Adrenal gland (tissue), 12 donors: ENCODE results near the gene TCF4. TPM values are rescaled to one million over a fixed set of nuclear protein-coding genes. Genes with fewer than 3 reads are reported as not detected.

Experiments used
- DNase-seq, 7 donors: peaks; one replicate each; pipeline ENCODE4 v3.0.0-alpha.2; 2019 to 2020
- H3K27ac ChIP-seq, 5 donors: fragments of 200-600 bp; sonication (generic) in 4 of 5; 1 replicate in 3 of 5; 2 replicates in 2 of 5; pipeline versions ENCODE4 v1.5.1 to v1.8.0; 2016 to 2020; ENCODE audit warnings: mild to moderate bottlenecking in 1 of 5
- H3K27me3 ChIP-seq: fragments of 200-600 bp; 2 replicates; pipeline ENCODE4 v1.8.0; 2021
- H3K36me3 ChIP-seq, 2 donors: fragments of 200-600 bp; replicated peaks in 1 of 2; 1 replicate in 1 of 2; 2 replicates in 1 of 2; pipeline versions ENCODE4 v1.5.1 to v1.8.0; 2018 to 2022
- H3K4me1 ChIP-seq, 2 donors: fragments of 200-600 bp; replicated peaks in 1 of 2; 1 replicate in 1 of 2; 2 replicates in 1 of 2; pipeline versions ENCODE4 v1.5.1 to v1.8.0; 2018 to 2021
- H3K4me3 ChIP-seq, 4 donors: fragments of 200-600 bp; sonication (generic) in 3 of 4; one replicate each; pipeline ENCODE4 v1.5.1; 2016 to 2018
- H3K9me3 ChIP-seq, 3 donors: fragments of 200-600 bp; sonication (generic) in 1 of 3; replicated peaks in 1 of 3; 1 replicate in 2 of 3; 2 replicates in 1 of 3; pipeline versions ENCODE4 v1.5.1 to v1.8.0; 2016 to 2021
- POLR2A ChIP-seq, 2 donors: fragments of 450-650 bp; IDR thresholded peaks; one replicate each; pipeline ENCODE4 v1.6.1; 2017; ENCODE audit warnings: antibody characterized with exemption in 2 of 2, mild to moderate bottlenecking in 2 of 2, moderate library complexity in 1 of 2
- WGBS, 4 donors: extraction: QIAGEN DNeasy Blood & Tissue Kit in 2 of 4; methylation state at CpG; one replicate each; pipeline versions ENCODE4 v1.1.5 to v1.1.7; 2013 to 2017; 5-methylcytosine and 5-hydroxymethylcytosine counted together
- intact Hi-C, 2 donors: fragments of 100-400 bp; cut with DNase I; formaldehyde crosslinking; loops; one replicate each; pipeline versions ENCODE4 v1.14.1 to v1.15.0; 2022 to 2023
- polyA plus RNA-seq, 3 donors: library from polyadenylated mRNA; stranded (reverse); fragments of 200-250 nt in 2 of 3; fragments of 350-450 nt in 1 of 3; fragmentation: Illumina TruSeq in 1 of 3; extraction: RNeasy Lipid Tissue Mini Kit (QIAGEN cat#74804) in 1 of 3; gene quantifications; one replicate each; pipeline ENCODE4 v1.2.3, GENCODE V29; 2013 to 2014
- total RNA-seq, 9 donors: library from RNA; depleted of rRNA in 4 of 9; stranded (reverse); fragments of >200 nt in 4 of 9; fragments of 120-200 nt in 1 of 9; fragmentation: NEBNext Ultra II Directional in 1 of 9; extraction: Animal tissue kit (Norgen Biotek cat#: 25700) in 1 of 9; gene quantifications; one replicate each; pipeline versions ENCODE4 v1.1.0 to v1.2.4, GENCODE V29; 2013 to 2023
- TF ChIP-seq, protein P1 (sequence below), 6 experiments: fragments of 450-650 bp in 4 of 6; fragments of 200-600 bp in 2 of 6; sonication (generic) in 1 of 6; IDR thresholded peaks; 1 replicate in 5 of 6; 2 replicates in 1 of 6; pipeline versions ENCODE4 v1.5.1 to v1.8.0; 2016 to 2021; ENCODE audit warnings: antibody characterized with exemption in 6 of 6, mild to moderate bottlenecking in 2 of 6, moderate library complexity in 1 of 6
- donor health status: healthy with polysubstance abuse.
- donor health status: Bipolar disorder and iron deficiency.
- donor health status: DM: yes; HTN: yes; CAD: no.
- donor health status: DM: no; HTN: no; CAD: no.
- donor health status: DM: no; HTN: no; CAD: no.
- donor health status: DM: yes; HTN: yes; CAD: no.

The TCF4 gene
- total and polyA plus RNA-seq, 12 donors: 21.9 to 196 (median 112) TPM

DNA sequence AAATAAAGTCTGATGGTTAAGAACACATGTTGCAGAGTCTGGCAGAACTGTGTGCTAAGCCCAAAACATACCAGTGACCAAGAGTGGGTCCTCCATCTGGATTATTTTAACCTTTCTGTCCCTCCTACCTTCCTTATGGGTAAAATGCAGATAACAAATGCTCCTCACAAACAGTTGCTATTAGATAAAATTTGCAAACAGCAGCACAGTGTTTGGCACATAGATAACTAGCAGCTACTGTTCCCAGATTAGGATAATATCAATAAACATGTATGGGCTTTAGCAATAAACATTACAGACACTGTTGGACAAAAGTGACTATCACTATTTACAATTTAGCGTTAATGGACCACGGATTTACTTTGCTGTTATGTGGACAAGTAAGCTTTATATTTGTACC lies 154.9 kb downstream of the TCF4 start:
- no peaks in the 10 kb centered on the region for H3K36me3 ChIP-seq
- DNase-seq: no peak
- WGBS, 4 donors: 77 to 93% (median 84%) methylated on average over 2 of the region's 2 CpGs
- no peaks in the 10 kb centered on the region for H3K9me3 ChIP-seq
- H3K27ac ChIP-seq: no peak overlapping the region
- no peak overlapping the region for H3K4me3 ChIP-seq
- H3K27me3 ChIP-seq: no peaks in the 10 kb centered on the region
- intact Hi-C loops: no loop called here
- TF ChIP-seq POLR2A (IDR thresholded peaks at IDR 0.05): no peak
- TF ChIP-seq, protein P1, sequence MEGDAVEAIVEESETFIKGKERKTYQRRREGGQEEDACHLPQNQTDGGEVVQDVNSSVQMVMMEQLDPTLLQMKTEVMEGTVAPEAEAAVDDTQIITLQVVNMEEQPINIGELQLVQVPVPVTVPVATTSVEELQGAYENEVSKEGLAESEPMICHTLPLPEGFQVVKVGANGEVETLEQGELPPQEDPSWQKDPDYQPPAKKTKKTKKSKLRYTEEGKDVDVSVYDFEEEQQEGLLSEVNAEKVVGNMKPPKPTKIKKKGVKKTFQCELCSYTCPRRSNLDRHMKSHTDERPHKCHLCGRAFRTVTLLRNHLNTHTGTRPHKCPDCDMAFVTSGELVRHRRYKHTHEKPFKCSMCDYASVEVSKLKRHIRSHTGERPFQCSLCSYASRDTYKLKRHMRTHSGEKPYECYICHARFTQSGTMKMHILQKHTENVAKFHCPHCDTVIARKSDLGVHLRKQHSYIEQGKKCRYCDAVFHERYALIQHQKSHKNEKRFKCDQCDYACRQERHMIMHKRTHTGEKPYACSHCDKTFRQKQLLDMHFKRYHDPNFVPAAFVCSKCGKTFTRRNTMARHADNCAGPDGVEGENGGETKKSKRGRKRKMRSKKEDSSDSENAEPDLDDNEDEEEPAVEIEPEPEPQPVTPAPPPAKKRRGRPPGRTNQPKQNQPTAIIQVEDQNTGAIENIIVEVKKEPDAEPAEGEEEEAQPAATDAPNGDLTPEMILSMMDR (IDR thresholded peaks at IDR 0.05): no peak
- peaks cover 0 to 7% of the 10 kb centered on the region in 2 donors for H3K4me1 ChIP-seq

DNA sequence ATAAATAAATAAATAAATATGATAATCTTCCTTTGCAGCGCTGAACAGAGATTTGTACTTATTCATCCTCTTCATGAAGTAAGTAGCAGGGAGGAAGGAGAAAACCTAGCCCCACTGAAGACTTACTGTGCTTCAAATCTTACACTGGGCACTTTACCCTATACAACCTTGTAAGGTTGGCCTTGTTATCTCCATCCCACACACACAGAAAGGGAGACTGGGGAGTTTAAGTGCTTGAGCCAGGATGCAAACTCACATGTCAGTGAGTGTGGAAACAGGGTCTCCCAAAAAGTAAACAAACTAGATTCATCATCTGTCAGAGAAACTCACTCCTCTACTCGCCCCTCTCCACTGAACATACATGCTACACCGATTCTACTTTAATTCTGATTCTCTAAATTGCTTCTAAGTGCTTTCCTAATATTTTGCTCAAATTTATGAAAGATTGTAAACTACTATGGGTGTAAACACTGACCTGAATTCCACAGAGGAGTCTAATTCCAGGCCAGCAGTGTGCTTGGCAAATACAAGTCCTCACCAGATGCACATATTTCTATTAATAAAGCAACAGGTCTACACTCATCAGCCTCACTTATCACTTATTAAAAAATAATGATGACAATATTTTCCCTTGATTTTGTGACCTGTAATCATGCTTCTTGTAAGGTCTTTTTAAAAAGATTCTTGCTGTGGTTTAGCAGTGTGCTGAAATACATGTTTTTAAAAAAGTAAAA lies 155.5 kb downstream of the TCF4 start:
- H3K4me3 ChIP-seq: no peak overlapping the region
- H3K4me1 ChIP-seq: peaks cover 0 to 7% of the 10 kb centered on the region in 2 donors
- intact Hi-C loops: no loop called here
- no peaks in the 10 kb centered on the region for H3K9me3 ChIP-seq
- TF ChIP-seq, protein P1 (IDR thresholded peaks at IDR 0.05): no peak
- TF ChIP-seq POLR2A (IDR thresholded peaks at IDR 0.05): no peak
- H3K27me3 ChIP-seq: no peaks in the 10 kb centered on the region
- no peaks in the 10 kb centered on the region for H3K36me3 ChIP-seq
- 84 to 94% (median 90%) methylated on average over 3 of the region's 3 CpGs for WGBS, 4 donors
- H3K27ac ChIP-seq: no peak overlapping the region
- no peak for DNase-seq

DNA sequence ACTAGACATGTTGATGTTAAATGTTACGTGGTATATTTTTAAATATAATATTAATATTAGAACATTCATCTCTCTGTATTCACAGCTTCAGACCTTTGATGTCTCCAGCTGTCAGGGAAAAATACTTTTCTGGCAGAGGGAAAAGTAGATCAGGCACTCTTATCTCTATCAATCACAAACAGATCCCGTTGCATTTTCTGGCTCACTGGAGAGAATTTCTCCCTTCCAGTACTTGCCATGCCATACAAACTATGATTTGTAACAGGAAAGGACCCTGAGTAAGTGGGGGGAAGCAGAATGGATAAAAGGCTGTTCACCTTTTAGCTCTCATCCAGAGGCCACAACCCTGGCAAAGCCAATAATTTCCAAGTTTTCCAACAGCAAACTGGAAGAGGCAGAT lies 158.0 kb downstream of the TCF4 start:
- Histone ChIP-seq H3K36me3 (no peaks in the 10 kb centered on the region), H3K9me3 (no peaks in the 10 kb centered on the region), H3K4me1 (peaks cover 0 to 7% of the 10 kb centered on the region in 2 donors), H3K27ac (no peak overlapping the region), H3K4me3 (no peak overlapping the region), H3K27me3 (no peaks in the 10 kb centered on the region)
- intact Hi-C loops: no loop called here
- 20 to 36% (median 23%) methylated on average over 2 of the region's 2 CpGs for WGBS, 4 donors
- no peak for DNase-seq
- TF ChIP-seq, protein P1 (IDR thresholded peaks at IDR 0.05): no peak
- no peak for TF ChIP-seq POLR2A (IDR thresholded peaks at IDR 0.05)

DNA sequence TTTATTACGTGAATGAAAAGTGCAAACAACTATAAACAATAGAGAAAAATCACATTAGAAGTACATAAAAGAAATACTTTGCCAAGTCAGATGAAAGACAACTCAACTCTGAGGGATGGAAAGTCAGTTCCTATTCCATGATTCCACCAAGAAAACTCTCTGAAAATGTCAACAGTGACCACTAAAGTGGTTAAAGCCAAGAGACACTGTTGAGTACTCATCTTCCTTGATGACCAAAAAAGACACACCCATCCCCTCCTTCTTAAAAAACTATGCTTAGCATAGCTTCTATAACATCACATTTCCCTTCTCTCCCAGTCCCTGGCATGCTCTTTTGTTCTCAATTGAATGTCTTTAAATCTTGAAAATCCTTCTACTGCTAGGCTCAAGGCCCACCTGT lies 160.0 kb downstream of the TCF4 start:
- Histone ChIP-seq H3K27me3 (no peaks in the 10 kb centered on the region), H3K9me3 (no peaks in the 10 kb centered on the region), H3K27ac (no peak overlapping the region), H3K4me1 (peaks cover 0 to 7% of the 10 kb centered on the region in 2 donors), H3K4me3 (no peak overlapping the region), H3K36me3 (no peaks in the 10 kb centered on the region)
- no peak for DNase-seq
- WGBS, 4 donors: 84 to 92% (median 85%) methylated on average over 1 of the region's 1 CpG
- TF ChIP-seq, protein P1 (IDR thresholded peaks at IDR 0.05): no peak
- no peak for TF ChIP-seq POLR2A (IDR thresholded peaks at IDR 0.05)
- intact Hi-C loops: no loop called here
